HEK293T (cell line): Measurements from ENCODE around the gene HS6ST1.

Source experiments
- ARNT ChIP-seq: fragments of 450-650 bp; IDR thresholded peaks from 2 replicates; pipeline ENCODE4 v1.6.1; 2017; ENCODE audit warnings: mild to moderate bottlenecking
- BHLHE40 ChIP-seq: fragments of 450-650 bp; IDR thresholded peaks from 2 replicates; pipeline ENCODE4 v1.6.1; 2016; ENCODE audit warnings: mild to moderate bottlenecking, moderate library complexity, borderline replicate concordance
- ELF4 ChIP-seq: fragments of 450-650 bp; IDR thresholded peaks from 2 replicates; pipeline ENCODE4 v1.6.1; 2017; ENCODE audit warnings: antibody characterized with exemption
- FOXK2 ChIP-seq: fragments of 450-650 bp; IDR thresholded peaks from 2 replicates; pipeline ENCODE4 v1.6.1; 2016; ENCODE audit warnings: mild to moderate bottlenecking
- FOXM1 ChIP-seq: fragments of 450-650 bp; IDR thresholded peaks from 2 replicates; pipeline ENCODE4 v1.6.1; 2017; ENCODE audit warnings: mild to moderate bottlenecking, borderline replicate concordance
- SP1 ChIP-seq: fragments of 450-650 bp; IDR thresholded peaks from 2 replicates; pipeline ENCODE4 v1.6.1; 2017
- SUZ12 ChIP-seq: fragments of 450-650 bp; IDR thresholded peaks from 2 replicates; pipeline ENCODE4 v1.6.1; 2016; ENCODE audit warnings: mild to moderate bottlenecking
- ZNF384 ChIP-seq: fragments of 450-650 bp; IDR thresholded peaks from 2 replicates; pipeline ENCODE4 v1.6.1; 2016

GRCh38 chr2:128291161-128291843 lies 27.4 kb downstream of the HS6ST1 start:
- TF ChIP-seq FOXM1 (no peak), ELF4 (no peak), BHLHE40 (no peak), FOXK2 (no peak), ARNT (no peak), ZNF384 (no peak), SP1 (no peak), SUZ12 (no peak)
